NCI-H446 treated with DMSO at 0.1 percent for 48 hours (cell line): ENCODE data around the gene PTPN1.
"Not testable (repeated sequence)": the region's sequence is repeated elsewhere in the genome, so short reads cannot be mapped to it uniquely, and the experiment has no call there.

Source experiments
- DNase-seq: peaks from one replicate; lab custom pipeline; 2025; lab: John Stamatoyannopoulos, UW

The PTPN1 gene

GRCh38 chr20:50481741-50482140 lies 28.4 kb upstream of the PTPN1 start:
- DNase-seq = no peak

- no peak for DNase-seq
These were observed 27.7 kb upstream of the PTPN1 start for GRCh38 chr20:50482396-50482981.

- DNase-seq = no peak
These were observed 25.8 kb upstream of the PTPN1 start for GRCh38 chr20:50484271-50484976.

GRCh38 chr20:50487397-50487796 lies 22.8 kb upstream of the PTPN1 start:
- DNase-seq = no peak

- DNase-seq = no peak
These were observed 21.9 kb upstream of the PTPN1 start for GRCh38 chr20:50488236-50488806.

- no peak for DNase-seq
These were observed 19.0 kb upstream of the PTPN1 start for GRCh38 chr20:50491168-50491567.

- peak; percentile 49 for DNase-seq
These were observed 18.1 kb upstream of the PTPN1 start for GRCh38 chr20:50491926-50492634.

- DNase-seq = no peak
These were observed 16.3 kb upstream of the PTPN1 start for GRCh38 chr20:50493881-50494253.

- DNase-seq = no peak
These were observed 15.8 kb upstream of the PTPN1 start for GRCh38 chr20:50494428-50494827.

- DNase-seq = no peak
These were observed 13.3 kb upstream of the PTPN1 start for GRCh38 chr20:50496773-50497385.

GRCh38 chr20:50498071-50498776 lies 12.0 kb upstream of the PTPN1 start:
- DNase-seq = no peak

GRCh38 chr20:50499938-50500337 lies 10.2 kb upstream of the PTPN1 start:
- DNase-seq = no peak

- DNase-seq = no peak
These were observed 8.0 kb upstream of the PTPN1 start for GRCh38 chr20:50501972-50502745.

GRCh38 chr20:50504231-50504823 lies 5.9 kb upstream of the PTPN1 start:
- DNase-seq = no peak

- DNase-seq = no peak
These were observed 4.0 kb upstream of the PTPN1 start for GRCh38 chr20:50506270-50506579.

GRCh38 chr20:50507745-50508144 lies 2.4 kb upstream of the PTPN1 start:
- not testable (repeated sequence) for DNase-seq

GRCh38 chr20:50508171-50508755 lies 1.9 kb upstream of the PTPN1 start:
- DNase-seq = no peak

- DNase-seq = no peak
These were observed 741 bp downstream of the PTPN1 start for GRCh38 chr20:50510706-50511542.

GRCh38 chr20:50512323-50512722 lies 2.1 kb downstream of the PTPN1 start:
- DNase-seq = no peak
